ENCODE results near the gene COPB1.

Gene COPB1

GRCh38 chr11:14529321-14529720 is 29.7 kb upstream of the COPB1 start:
- Histone ChIP-seq H3K36me3 (ENCODE audit: low read length) (no peaks in the 10 kb centered on the region), H3K4me3 (ENCODE audit: insufficient read depth, low read length, poor library complexity, severe bottlenecking) (no peak overlapping the region), H3K9ac (ENCODE audit: low read length) (no peak overlapping the region), H3K27ac (ENCODE audit: low read depth, low read length) (no peak overlapping the region), H3K27me3 (ENCODE audit: low read length) (no peaks in the 10 kb centered on the region), H3F3A (ENCODE audit: insufficient read depth) (no peaks in the 10 kb centered on the region), H4K20me1 (ENCODE audit: low read depth, low read length) (no peaks in the 10 kb centered on the region), H3K9me2 (replicated peaks; ENCODE audit: insufficient read depth, low read length) (no peaks in the 10 kb centered on the region), H3K79me2 (ENCODE audit: insufficient read depth, low read length) (no peaks in the 10 kb centered on the region), H2AFZ (ENCODE audit: low read depth, low read length, severe bottlenecking) (no peak overlapping the region), H3K4me2 (ENCODE audit: low read depth, low read length, poor library complexity, severe bottlenecking) (no peak overlapping the region), H3K9me3 (ENCODE audit: insufficient read depth, low read length) (no peaks in the 10 kb centered on the region)
- TF ChIP-seq CTCF (IDR thresholded peaks at IDR 0.05; ENCODE audit: insufficient read depth, low read length, poor library complexity, severe bottlenecking): no peak
- TF ChIP-seq EZH2phosphoT487 (conservative IDR thresholded peaks at IDR 0.05; ENCODE audit: low read length): no peak

DNA sequence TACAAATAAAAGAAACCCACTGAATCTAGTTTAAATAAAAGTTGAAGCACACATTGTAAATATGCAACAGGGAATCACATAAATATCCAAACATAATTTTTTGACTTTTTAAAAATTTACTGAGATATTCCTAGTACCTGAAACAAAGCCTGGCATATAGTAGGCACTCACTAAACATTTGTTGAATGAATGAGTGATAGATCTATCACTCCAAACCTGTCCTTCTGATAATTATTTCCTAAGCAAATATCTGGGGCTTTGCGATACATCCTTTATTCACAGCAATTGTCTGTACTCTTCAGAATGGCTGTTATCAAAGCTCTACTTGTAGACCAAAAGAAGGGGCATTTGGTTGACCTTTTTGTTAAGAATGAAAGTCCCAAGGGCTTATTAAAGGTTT is 23.2 kb upstream of the COPB1 start:
- Histone ChIP-seq H3F3A (ENCODE audit: insufficient read depth) (peaks cover 20% of the 10 kb centered on the region), H3K79me2 (ENCODE audit: insufficient read depth, low read length) (peaks cover 26% of the 10 kb centered on the region), H3K4me3 (ENCODE audit: insufficient read depth, low read length, poor library complexity, severe bottlenecking) (no peak overlapping the region), H2AFZ (ENCODE audit: low read depth, low read length, severe bottlenecking) (no peak overlapping the region), H3K27me3 (ENCODE audit: low read length) (no peaks in the 10 kb centered on the region), H3K9me3 (ENCODE audit: insufficient read depth, low read length) (no peaks in the 10 kb centered on the region), H3K4me2 (ENCODE audit: low read depth, low read length, poor library complexity, severe bottlenecking) (no peak overlapping the region), H3K9me2 (replicated peaks; ENCODE audit: insufficient read depth, low read length) (no peaks in the 10 kb centered on the region), H3K36me3 (ENCODE audit: low read length) (peaks cover 7% of the 10 kb centered on the region), H3K9ac (ENCODE audit: low read length) (no peak overlapping the region), H4K20me1 (ENCODE audit: low read depth, low read length) (no peaks in the 10 kb centered on the region), H3K27ac (ENCODE audit: low read depth, low read length) (no peak overlapping the region)
- TF ChIP-seq EZH2phosphoT487 (conservative IDR thresholded peaks at IDR 0.05; ENCODE audit: low read length) (no peak), CTCF (IDR thresholded peaks at IDR 0.05; ENCODE audit: insufficient read depth, low read length, poor library complexity, severe bottlenecking) (no peak)

- no peak overlapping the region for H2AFZ ChIP-seq (ENCODE audit: low read depth, low read length, severe bottlenecking)
- no peak overlapping the region for H3K9ac ChIP-seq (ENCODE audit: low read length)
- H3K36me3 ChIP-seq (ENCODE audit: low read length): peaks cover 13% of the 10 kb centered on the region
- no peak overlapping the region for H3K27ac ChIP-seq (ENCODE audit: low read depth, low read length)
- H3K27me3 ChIP-seq (ENCODE audit: low read length): no peaks in the 10 kb centered on the region
- TF ChIP-seq EZH2phosphoT487 (conservative IDR thresholded peaks at IDR 0.05; ENCODE audit: low read length) (no peak), CTCF (IDR thresholded peaks at IDR 0.05; ENCODE audit: insufficient read depth, low read length, poor library complexity, severe bottlenecking) (no peak)
- H3K9me2 ChIP-seq (replicated peaks; ENCODE audit: insufficient read depth, low read length): no peaks in the 10 kb centered on the region
- peaks cover 26% of the 10 kb centered on the region for H3F3A ChIP-seq (ENCODE audit: insufficient read depth)
- no peak overlapping the region for H3K4me2 ChIP-seq (ENCODE audit: low read depth, low read length, poor library complexity, severe bottlenecking)
- peaks cover 26% of the 10 kb centered on the region for H3K79me2 ChIP-seq (ENCODE audit: insufficient read depth, low read length)
- no peak overlapping the region for H3K4me3 ChIP-seq (ENCODE audit: insufficient read depth, low read length, poor library complexity, severe bottlenecking)
- no peaks in the 10 kb centered on the region for H3K9me3 ChIP-seq (ENCODE audit: insufficient read depth, low read length)
- H4K20me1 ChIP-seq (ENCODE audit: low read depth, low read length): no peaks in the 10 kb centered on the region
These were observed 22.6 kb upstream of the COPB1 start for GRCh38 chr11:14522245-14522644.
